ENCODE data around the gene SMIM35.

GRCh38 chr11:118091690-118092089 is 4.9 kb upstream of the SMIM35 start:
- TF ChIP-seq CTCF (IDR thresholded peaks at IDR 0.05) (no peak), POLR2A (IDR thresholded peaks at IDR 0.05) (no peak)
